Duodenal mucosa (tissue), 2 donors: ENCODE data around the gene RBM33.

ENCODE experiments used
- H3K27ac ChIP-seq: one replicate; pipeline ENCODE4 v1.7.0; 2013; ENCODE audit warnings: low read depth, low read length
- H3K27me3 ChIP-seq, 2 donors: one replicate each; pipeline ENCODE4 v1.7.0; 2013; ENCODE audit warnings: low read length in 2 of 2, control low read depth in 1 of 2; ENCODE audit not compliant: insufficient read depth in 2 of 2, control insufficient read depth in 1 of 2
- H3K36me3 ChIP-seq, 2 donors: one replicate each; pipeline ENCODE4 v1.7.0; 2013; ENCODE audit warnings: low read length in 2 of 2, control low read depth in 1 of 2; ENCODE audit not compliant: insufficient read depth in 2 of 2, control insufficient read depth in 1 of 2
- H3K4me1 ChIP-seq, 2 donors: one replicate each; pipeline ENCODE4 v1.7.0; 2013; ENCODE audit warnings: low read length in 2 of 2, control low read depth in 1 of 2; ENCODE audit not compliant: insufficient read depth in 2 of 2, control insufficient read depth in 1 of 2
- H3K4me3 ChIP-seq, 2 donors: one replicate each; pipeline ENCODE4 v1.7.0; 2013; ENCODE audit warnings: low read length in 2 of 2, low read depth in 1 of 2
- H3K9ac ChIP-seq, 2 donors: one replicate each; pipeline ENCODE4 v1.7.0; 2013; ENCODE audit warnings: low read length in 2 of 2, low read depth in 1 of 2
- H3K9me3 ChIP-seq, 2 donors: one replicate each; pipeline ENCODE4 v1.7.0; 2013; ENCODE audit warnings: low read length in 2 of 2, control low read depth in 1 of 2; ENCODE audit not compliant: control insufficient read depth in 1 of 2

RBM33 gene

DNA sequence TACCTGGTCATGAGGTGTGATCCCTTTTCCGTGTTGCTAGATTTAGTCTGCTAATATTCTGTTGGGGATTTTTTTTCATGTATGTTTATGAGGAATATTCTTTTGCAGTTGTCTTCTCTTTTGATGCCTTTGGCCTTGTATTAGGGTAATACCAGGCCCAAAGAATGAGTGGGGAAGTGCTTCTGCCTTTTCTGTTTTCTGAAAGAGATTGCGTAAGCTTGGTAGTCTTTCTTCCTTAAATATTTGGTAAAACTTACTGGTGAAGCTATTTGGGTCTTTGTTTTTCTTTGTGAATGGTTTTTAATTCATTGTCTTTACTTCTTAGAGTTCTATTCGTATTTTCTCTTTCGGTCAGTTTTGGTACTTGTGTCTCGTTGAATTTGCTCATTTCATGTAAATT is 116.7 kb downstream of the RBM33 start:
- no peak overlapping the region for H3K9ac ChIP-seq
- peaks cover 42 to 51% of the 10 kb centered on the region in 2 donors for H3K36me3 ChIP-seq
- H3K27ac ChIP-seq: no peak overlapping the region
- H3K4me3 ChIP-seq: no peak overlapping the region
- H3K27me3 ChIP-seq: no peaks in the 10 kb centered on the region
- no peaks in the 10 kb centered on the region for H3K9me3 ChIP-seq
- peaks cover 9 to 31% of the 10 kb centered on the region in 2 donors for H3K4me1 ChIP-seq

DNA sequence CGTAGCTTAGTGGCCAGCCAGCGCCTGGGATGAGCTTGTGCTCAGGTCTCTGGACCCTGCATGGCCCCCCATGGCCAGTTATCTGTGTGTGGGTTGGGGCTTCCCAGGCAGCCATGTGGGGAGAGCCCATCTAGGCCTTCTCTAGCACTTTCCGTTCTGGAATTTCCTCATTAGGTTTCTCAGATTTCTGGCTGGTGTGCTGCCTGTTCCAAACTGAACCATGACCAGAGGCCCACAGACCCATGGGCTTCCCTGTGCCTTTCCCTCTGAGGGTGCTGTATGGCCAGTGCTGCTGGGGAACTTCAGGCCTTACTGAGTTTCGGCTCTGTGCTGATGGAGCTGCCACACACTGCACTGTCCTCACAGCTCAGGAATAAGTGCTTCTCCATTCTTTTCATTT is 117.6 kb downstream of the RBM33 start:
- no peak overlapping the region for H3K9ac ChIP-seq
- no peaks in the 10 kb centered on the region for H3K27me3 ChIP-seq
- no peak overlapping the region for H3K4me3 ChIP-seq
- no peaks in the 10 kb centered on the region for H3K9me3 ChIP-seq
- H3K27ac ChIP-seq: no peak overlapping the region
- peaks cover 45 to 55% of the 10 kb centered on the region in 2 donors for H3K36me3 ChIP-seq
- peaks cover 9 to 22% of the 10 kb centered on the region in 2 donors for H3K4me1 ChIP-seq

DNA sequence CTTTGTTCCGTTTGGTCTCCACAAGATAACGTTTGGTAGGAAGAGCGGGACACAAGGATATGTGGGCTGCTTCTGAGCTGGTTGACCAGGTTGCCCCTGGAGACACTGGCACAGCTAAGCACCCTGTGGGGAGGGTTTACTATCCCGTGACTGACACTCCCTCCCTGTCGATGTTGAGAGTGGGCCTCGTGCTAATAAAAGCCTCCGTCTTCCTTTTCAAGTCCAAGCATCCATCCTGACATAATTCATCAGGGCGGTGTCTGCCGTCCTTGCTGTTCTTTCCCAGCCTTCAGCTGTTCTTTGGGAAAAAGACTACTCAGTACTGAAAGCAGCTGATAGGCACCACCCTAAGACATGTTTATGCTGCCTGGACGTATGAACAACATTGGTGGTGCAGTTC is 118.2 kb downstream of the RBM33 start:
- peaks cover 9 to 22% of the 10 kb centered on the region in 2 donors for H3K4me1 ChIP-seq
- H3K4me3 ChIP-seq: no peak overlapping the region
- H3K9ac ChIP-seq: no peak overlapping the region
- no peaks in the 10 kb centered on the region for H3K9me3 ChIP-seq
- no peak overlapping the region for H3K27ac ChIP-seq
- peaks cover 50 to 61% of the 10 kb centered on the region in 2 donors for H3K36me3 ChIP-seq
- H3K27me3 ChIP-seq: no peaks in the 10 kb centered on the region

DNA sequence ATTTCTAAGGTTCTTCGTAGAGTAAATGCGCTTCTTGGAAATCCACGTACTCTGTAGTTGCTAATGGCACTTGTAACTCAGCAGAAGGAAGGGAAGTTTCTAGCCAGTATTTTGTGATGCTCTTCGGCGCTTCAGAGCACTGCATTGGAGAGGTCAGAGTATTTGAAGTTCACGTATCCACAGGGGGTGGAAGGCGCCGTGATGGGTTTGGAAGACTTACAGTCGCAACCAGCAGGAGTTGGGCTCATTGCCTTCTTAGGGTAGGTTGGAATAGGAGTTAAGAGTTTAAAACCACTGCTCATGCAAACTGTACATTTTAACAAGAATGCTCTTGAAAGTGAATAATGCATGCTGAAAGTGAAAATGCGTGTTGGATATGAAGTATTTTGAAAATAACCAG is 118.7 kb downstream of the RBM33 start:
- no peak overlapping the region for H3K27ac ChIP-seq
- no peaks in the 10 kb centered on the region for H3K27me3 ChIP-seq
- peaks cover 9 to 22% of the 10 kb centered on the region in 2 donors for H3K4me1 ChIP-seq
- no peak overlapping the region for H3K9ac ChIP-seq
- no peak overlapping the region for H3K4me3 ChIP-seq
- no peaks in the 10 kb centered on the region for H3K9me3 ChIP-seq
- H3K36me3 ChIP-seq: peaks cover 53 to 66% of the 10 kb centered on the region in 2 donors

DNA sequence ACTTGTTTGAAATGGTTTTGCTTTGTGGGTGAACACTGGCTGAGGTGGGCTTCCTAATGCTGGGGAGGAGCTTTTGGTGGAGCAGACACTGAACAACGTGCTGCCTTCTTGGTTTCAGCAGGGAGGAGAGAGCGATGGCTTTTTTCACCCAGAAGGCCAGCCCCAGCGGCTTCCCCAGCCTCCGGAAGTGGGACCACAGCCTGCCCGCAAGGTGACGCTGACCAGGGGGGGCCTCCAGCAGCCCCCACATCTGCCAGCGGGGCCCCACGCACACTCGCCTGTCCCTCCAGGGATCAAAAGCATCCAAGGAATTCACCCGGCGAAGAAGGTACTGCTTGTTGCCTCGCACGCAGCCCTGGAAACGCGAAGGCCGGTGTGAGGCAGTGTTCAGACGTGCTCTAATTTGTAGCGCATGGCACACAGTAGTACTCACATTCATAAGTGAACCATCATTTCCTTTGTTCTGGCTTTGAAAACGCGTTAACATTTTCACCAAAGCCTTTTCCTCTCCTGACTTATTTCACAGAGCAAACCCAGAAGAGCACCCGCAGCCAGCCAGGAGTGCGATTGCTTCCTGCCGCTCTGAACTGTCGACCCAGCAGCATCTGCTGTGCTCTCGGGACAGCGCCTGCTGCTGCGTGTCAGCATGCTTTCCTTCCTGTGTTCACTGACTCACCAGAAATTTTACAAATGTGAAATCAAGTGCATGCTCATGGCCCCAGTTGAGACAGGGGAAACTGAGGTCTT is 119.4 kb downstream of the RBM33 start:
- H3K27ac ChIP-seq: no peak overlapping the region
- no peaks in the 10 kb centered on the region for H3K27me3 ChIP-seq
- H3K9ac ChIP-seq: no peak overlapping the region
- H3K4me3 ChIP-seq: no peak overlapping the region
- no peaks in the 10 kb centered on the region for H3K9me3 ChIP-seq
- peaks cover 9 to 22% of the 10 kb centered on the region in 2 donors for H3K4me1 ChIP-seq
- peaks cover 51 to 63% of the 10 kb centered on the region in 2 donors for H3K36me3 ChIP-seq

DNA sequence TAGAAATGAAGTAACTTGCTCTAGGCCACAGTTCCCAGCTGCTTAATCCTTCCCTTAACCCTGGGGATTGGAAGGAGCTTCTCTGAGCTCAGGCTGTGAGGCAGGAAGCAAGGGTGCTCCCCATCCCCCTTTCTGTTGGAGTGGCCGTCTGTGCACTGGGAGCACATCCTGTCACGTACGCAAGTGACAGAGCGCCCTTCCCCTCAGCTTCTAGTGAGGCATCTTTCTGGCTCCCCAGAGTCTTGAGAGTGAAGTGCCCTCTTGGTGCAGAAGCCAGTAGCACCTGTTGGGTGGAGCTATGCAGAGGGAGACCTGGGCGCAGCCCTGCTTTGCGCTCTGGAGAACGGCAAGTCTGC is 120.0 kb downstream of the RBM33 start:
- Histone ChIP-seq H3K36me3 (peaks cover 54 to 68% of the 10 kb centered on the region in 2 donors), H3K4me1 (peaks cover 9 to 22% of the 10 kb centered on the region in 2 donors), H3K27ac (no peak overlapping the region), H3K9ac (no peak overlapping the region), H3K27me3 (no peaks in the 10 kb centered on the region), H3K9me3 (no peaks in the 10 kb centered on the region), H3K4me3 (no peak overlapping the region)

DNA sequence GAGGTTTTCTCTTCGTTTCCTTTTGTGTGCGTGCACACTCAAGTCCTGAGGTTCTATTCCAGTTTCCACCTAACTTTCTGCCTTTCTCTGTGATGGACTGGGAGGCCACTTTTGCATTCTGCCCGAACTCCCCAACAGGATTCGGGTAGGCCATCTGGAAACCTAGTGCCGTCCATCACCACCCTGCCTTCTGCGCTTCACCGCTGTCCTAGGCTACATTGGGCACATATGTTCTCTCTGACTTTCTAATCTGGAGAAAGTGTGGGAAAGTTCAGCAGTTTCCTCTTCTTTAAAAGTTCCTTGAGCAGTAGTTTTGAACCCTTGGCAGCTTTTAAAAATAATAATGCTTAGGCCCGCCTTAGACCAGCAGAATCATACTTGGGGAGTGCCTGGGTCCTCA is 121.0 kb downstream of the RBM33 start:
- no peaks in the 10 kb centered on the region for H3K27me3 ChIP-seq
- peaks cover 60 to 70% of the 10 kb centered on the region in 2 donors for H3K36me3 ChIP-seq
- H3K9me3 ChIP-seq: no peaks in the 10 kb centered on the region
- peaks cover 9 to 15% of the 10 kb centered on the region in 2 donors for H3K4me1 ChIP-seq
- no peak overlapping the region for H3K27ac ChIP-seq
- no peak overlapping the region for H3K9ac ChIP-seq
- H3K4me3 ChIP-seq: no peak overlapping the region

DNA sequence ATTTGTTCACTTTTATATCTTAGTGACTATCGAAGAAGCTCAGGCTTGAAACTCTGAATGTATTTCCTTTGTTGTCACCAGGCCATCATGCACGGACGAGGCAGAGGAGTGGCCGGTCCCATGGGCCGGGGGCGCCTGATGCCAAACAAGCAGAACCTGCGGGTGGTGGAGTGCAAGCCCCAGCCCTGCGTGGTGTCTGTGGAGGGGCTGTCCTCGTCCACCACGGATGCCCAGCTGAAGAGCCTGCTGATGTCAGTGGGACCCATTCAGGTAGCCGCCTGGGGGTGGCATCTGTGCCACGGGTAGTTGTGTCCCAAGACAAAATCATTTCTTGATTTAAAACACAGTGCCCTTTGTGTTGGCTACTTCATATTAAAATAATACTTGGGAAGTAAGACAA is 121.9 kb downstream of the RBM33 start:
- H3K27me3 ChIP-seq: no peaks in the 10 kb centered on the region
- no peak overlapping the region for H3K4me3 ChIP-seq
- H3K36me3 ChIP-seq: peaks cover 60 to 79% of the 10 kb centered on the region in 2 donors
- peaks cover 9 to 15% of the 10 kb centered on the region in 2 donors for H3K4me1 ChIP-seq
- H3K9me3 ChIP-seq: no peaks in the 10 kb centered on the region
- no peak overlapping the region for H3K9ac ChIP-seq
- H3K27ac ChIP-seq: no peak overlapping the region

DNA sequence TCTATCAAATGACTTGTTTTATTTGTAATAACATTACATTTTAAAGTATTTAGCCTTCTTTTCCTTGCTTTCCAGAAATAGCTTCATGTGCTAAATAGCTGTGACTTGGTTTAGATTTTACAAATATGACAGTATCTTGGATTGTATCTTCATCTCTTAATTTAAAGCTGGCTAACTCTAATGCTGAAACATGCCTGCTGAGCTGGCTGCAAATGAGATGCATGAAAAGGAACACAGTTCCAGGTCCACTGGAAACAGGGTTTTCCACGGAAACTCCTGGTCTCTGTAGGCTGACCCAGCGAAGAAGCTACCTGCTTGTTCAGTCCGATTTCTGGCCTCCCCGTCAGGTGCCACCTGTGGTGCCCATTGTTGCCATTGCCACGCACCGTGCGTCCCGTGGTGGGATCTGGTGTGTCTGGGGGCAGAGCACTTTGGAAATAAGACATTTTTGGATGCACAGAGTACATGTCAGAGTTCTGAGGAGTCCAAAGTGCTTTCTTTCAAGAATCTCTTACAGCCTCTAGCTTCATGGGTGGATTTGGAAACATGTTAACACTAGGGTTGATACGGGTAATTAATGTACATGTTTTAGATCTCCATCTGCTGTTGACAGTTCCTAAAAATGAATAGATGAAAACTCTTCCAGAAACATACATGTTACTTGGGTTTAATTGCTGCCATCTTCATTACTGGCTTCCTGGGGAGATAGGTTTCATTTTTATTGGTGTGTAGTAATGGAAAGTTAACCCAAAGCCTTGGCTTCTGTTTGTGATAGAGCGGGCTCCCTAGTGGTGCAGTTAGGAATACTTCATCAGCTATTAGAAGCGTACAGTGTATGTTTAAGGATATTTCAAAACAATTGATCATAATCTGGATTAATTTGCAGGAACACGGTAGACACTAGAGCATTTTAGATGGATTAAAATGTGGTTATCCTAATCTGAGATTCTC is 122.8 kb downstream of the RBM33 start:
- H3K27ac ChIP-seq: no peak overlapping the region
- no peak overlapping the region for H3K4me3 ChIP-seq
- peaks cover 9 to 13% of the 10 kb centered on the region in 2 donors for H3K4me1 ChIP-seq
- no peaks in the 10 kb centered on the region for H3K27me3 ChIP-seq
- no peaks in the 10 kb centered on the region for H3K9me3 ChIP-seq
- peaks cover 56 to 84% of the 10 kb centered on the region in 2 donors for H3K36me3 ChIP-seq
- H3K9ac ChIP-seq: no peak overlapping the region

DNA sequence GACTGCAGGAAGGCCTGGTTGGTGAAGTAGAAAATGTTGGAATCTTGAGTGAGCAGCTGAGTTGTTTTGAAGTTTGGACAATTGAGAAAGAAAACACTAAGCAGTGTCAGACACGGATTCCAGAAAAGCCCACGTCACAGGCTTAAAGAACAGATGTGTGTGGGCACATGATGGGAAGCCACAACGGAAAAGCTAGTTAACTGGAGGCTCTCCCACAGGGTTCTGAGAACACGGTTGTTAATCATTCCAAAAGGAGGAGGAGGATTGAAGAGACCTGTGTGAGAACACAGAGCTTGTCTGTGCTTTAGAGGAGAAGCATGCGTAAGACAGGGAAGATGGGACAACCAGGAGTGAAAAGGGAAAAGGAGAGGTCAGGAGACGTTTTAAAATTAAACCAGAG is 125.2 kb downstream of the RBM33 start:
- Histone ChIP-seq H3K9ac (no peak overlapping the region), H3K4me1 (no peaks in the 10 kb centered on the region), H3K36me3 (peaks cover 39 to 87% of the 10 kb centered on the region in 2 donors), H3K27ac (no peak overlapping the region), H3K27me3 (no peaks in the 10 kb centered on the region), H3K4me3 (no peak overlapping the region), H3K9me3 (no peaks in the 10 kb centered on the region)
